C4-2B (cell line): ENCODE data around the gene TMPRSS6.

Experiments used
- ZFX ChIP-seq: fragments of 450-650 bp; IDR thresholded peaks from 2 replicates; pipeline ENCODE4 v1.6.1; 2017
- TF ChIP-seq, protein P1 (sequence below): fragments of 450-650 bp; conservative IDR thresholded peaks from 2 replicates; pipeline ENCODE4 v1.5.1; 2017; ENCODE audit warnings: mild to moderate bottlenecking

- TF ChIP-seq, protein P1, sequence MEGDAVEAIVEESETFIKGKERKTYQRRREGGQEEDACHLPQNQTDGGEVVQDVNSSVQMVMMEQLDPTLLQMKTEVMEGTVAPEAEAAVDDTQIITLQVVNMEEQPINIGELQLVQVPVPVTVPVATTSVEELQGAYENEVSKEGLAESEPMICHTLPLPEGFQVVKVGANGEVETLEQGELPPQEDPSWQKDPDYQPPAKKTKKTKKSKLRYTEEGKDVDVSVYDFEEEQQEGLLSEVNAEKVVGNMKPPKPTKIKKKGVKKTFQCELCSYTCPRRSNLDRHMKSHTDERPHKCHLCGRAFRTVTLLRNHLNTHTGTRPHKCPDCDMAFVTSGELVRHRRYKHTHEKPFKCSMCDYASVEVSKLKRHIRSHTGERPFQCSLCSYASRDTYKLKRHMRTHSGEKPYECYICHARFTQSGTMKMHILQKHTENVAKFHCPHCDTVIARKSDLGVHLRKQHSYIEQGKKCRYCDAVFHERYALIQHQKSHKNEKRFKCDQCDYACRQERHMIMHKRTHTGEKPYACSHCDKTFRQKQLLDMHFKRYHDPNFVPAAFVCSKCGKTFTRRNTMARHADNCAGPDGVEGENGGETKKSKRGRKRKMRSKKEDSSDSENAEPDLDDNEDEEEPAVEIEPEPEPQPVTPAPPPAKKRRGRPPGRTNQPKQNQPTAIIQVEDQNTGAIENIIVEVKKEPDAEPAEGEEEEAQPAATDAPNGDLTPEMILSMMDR = no peak
- no peak for TF ChIP-seq ZFX
Measured at GRCh38 chr22:37126882-37127281, 17.4 kb upstream of the TMPRSS6 start.
